IMR-90 (cell line): ENCODE data around the gene ANAPC1. TPM values are rescaled to one million over a fixed set of nuclear protein-coding genes. Genes with fewer than 3 reads are reported as not detected.

ENCODE experiments used
- ATAC-seq: fragments of 200-7000 bp; cut with Tn5 transposase; 2 replicates; pipeline ENCODE4 v1.9.1; 2020; ENCODE audit warnings: low read depth, mild to moderate bottlenecking, moderate library complexity
- BruUV-seq: library from RNA; stranded (reverse); fragments of 400-500 nt; replicated peaks from 2 replicates; lab custom pipeline; 2021; lab: Mats Ljungman, UMichigan
- CTCF ChIA-PET: fragments of 300-600 bp; formaldehyde crosslinking; extraction: SDS; loops from one replicate; lab custom pipeline; 2021; ENCODE audit warnings: antibody characterized with exemption; lab: Yijun Ruan, JAX
- POLR2A ChIA-PET: fragments of 300-600 bp; sonication (Branson Sonifier 250); formaldehyde crosslinking; loops from one replicate; lab custom pipeline; 2022; ENCODE audit warnings: antibody characterized with exemption; ENCODE audit not compliant: unreplicated experiment; lab: Charles Lee
- DNase-seq: peaks from one replicate; pipeline ENCODE4 v3.0.0; 2013
- H2AFZ ChIP-seq: replicated peaks from 2 replicates; pipeline ENCODE3; 2013; ENCODE audit warnings: low read length, mild to moderate bottlenecking; ENCODE audit not compliant: poor library complexity
- H2AK5ac ChIP-seq: 2 replicates; pipeline ENCODE4 v1.6.1; 2013; ENCODE audit warnings: low read depth, low read length, inconsistent platforms
- H2AK9ac ChIP-seq: replicated peaks from 2 replicates; pipeline ENCODE3; 2013; ENCODE audit warnings: mild to moderate bottlenecking, low read depth, low read length, moderate library complexity; ENCODE audit not compliant: poor library complexity
- H2BK120ac ChIP-seq: 2 replicates; pipeline ENCODE4 v1.6.1; 2013; ENCODE audit warnings: low read depth, low read length, inconsistent platforms
- H2BK15ac ChIP-seq: 3 replicates; pipeline ENCODE4 v1.6.1; 2013; ENCODE audit warnings: low read depth, low read length, inconsistent platforms
- H2BK20ac ChIP-seq: 2 replicates; pipeline ENCODE4 v1.6.1; 2013; ENCODE audit warnings: low read depth, mild to moderate bottlenecking, inconsistent platforms, low read length, moderate library complexity
- H2BK5ac ChIP-seq: 2 replicates; pipeline ENCODE4 v1.6.1; 2013; ENCODE audit warnings: mild to moderate bottlenecking, low read depth, low read length, inconsistent platforms; ENCODE audit not compliant: poor library complexity, severe bottlenecking
- H3K14ac ChIP-seq: replicated peaks from 2 replicates; pipeline ENCODE4 v1.6.1; 2013; ENCODE audit warnings: low read depth, low read length, inconsistent platforms
- H3K18ac ChIP-seq: 2 replicates; pipeline ENCODE4 v1.6.1; 2013; ENCODE audit warnings: low read depth, low read length, control low read depth
- H3K23ac ChIP-seq: 2 replicates; pipeline ENCODE4 v1.6.1; 2013; ENCODE audit warnings: low read depth, low read length, inconsistent platforms
- H3K27ac ChIP-seq: 2 replicates; pipeline ENCODE4 v1.5.1; 2013; ENCODE audit warnings: mild to moderate bottlenecking, control low read depth, low read length; ENCODE audit not compliant: insufficient read depth
- H3K27me3 ChIP-seq: 2 replicates; pipeline ENCODE4 v1.6.1; 2013; ENCODE audit warnings: low read length; ENCODE audit not compliant: control insufficient read depth, insufficient read depth
- H3K36me3 ChIP-seq: 2 replicates; pipeline ENCODE4 v1.6.1; 2013; ENCODE audit warnings: low read length, mixed read lengths; ENCODE audit not compliant: control insufficient read depth, insufficient read depth
- H3K4ac ChIP-seq: 2 replicates; pipeline ENCODE4 v1.6.1; 2013; ENCODE audit warnings: low read depth, low read length, inconsistent platforms
- H3K4me1 ChIP-seq: 2 replicates; pipeline ENCODE4 v1.6.1; 2013; ENCODE audit warnings: low read length, mixed read lengths; ENCODE audit not compliant: control insufficient read depth, insufficient read depth
- H3K4me2 ChIP-seq: 2 replicates; pipeline ENCODE4 v1.6.1; 2013; ENCODE audit warnings: low read depth, mild to moderate bottlenecking, control low read depth, low read length, moderate library complexity
- H3K4me3 ChIP-seq: 2 replicates; pipeline ENCODE4 v1.5.1; 2013; ENCODE audit warnings: low read depth, mild to moderate bottlenecking, control low read depth, low read length, moderate library complexity; ENCODE audit not compliant: insufficient read depth
- H3K56ac ChIP-seq: 2 replicates; pipeline ENCODE4 v1.6.1; 2013; ENCODE audit warnings: low read length, inconsistent platforms; ENCODE audit not compliant: insufficient read depth; ENCODE audit errors: extremely low read depth
- H3K79me1 ChIP-seq, 2 experiments: 2 replicates each; pipeline ENCODE4 v1.6.1; 2013; ENCODE audit warnings: low read length in 2 of 2, inconsistent platforms in 1 of 2, low read depth in 1 of 2
- H3K9ac ChIP-seq: 2 replicates; pipeline ENCODE4 v1.6.1; 2013; ENCODE audit warnings: low read depth, low read length, control low read depth
- H3K9me1 ChIP-seq: 2 replicates; pipeline ENCODE4 v1.6.1; 2013; ENCODE audit warnings: low read length, inconsistent platforms; ENCODE audit not compliant: insufficient read depth
- H3K9me3 ChIP-seq: 2 replicates; pipeline ENCODE4 v1.6.1; 2013; ENCODE audit warnings: low read length; ENCODE audit not compliant: control insufficient read depth, insufficient read depth
- H4K20me1 ChIP-seq: 2 replicates; pipeline ENCODE4 v1.6.1; 2013; ENCODE audit warnings: low read length, inconsistent platforms; ENCODE audit not compliant: insufficient read depth
- H4K5ac ChIP-seq: 2 replicates; pipeline ENCODE4 v1.6.1; 2013; ENCODE audit warnings: mild to moderate bottlenecking, low read depth, low read length, control low read depth
- H4K8ac ChIP-seq, 2 experiments: 2 replicates each; pipeline ENCODE4 v1.6.1; 2013; ENCODE audit warnings: low read depth in 2 of 2, low read length in 2 of 2, control low read depth in 1 of 2, inconsistent platforms in 1 of 2
- H4K91ac ChIP-seq: 2 replicates; pipeline ENCODE4 v1.6.1; 2013; ENCODE audit warnings: low read depth, low read length, inconsistent platforms; ENCODE audit not compliant: insufficient read depth
- CEBPB ChIP-seq: IDR thresholded peaks from 2 replicates; pipeline ENCODE4 v1.6.1; 2012; ENCODE audit warnings: low read depth, low read length, improper control_type of control experiment
- CHD1 ChIP-seq: IDR thresholded peaks from 2 replicates; pipeline ENCODE4 v1.6.1; 2012; ENCODE audit warnings: low read depth, low read length, improper control_type of control experiment
- RAD21 ChIP-seq: IDR thresholded peaks from 2 replicates; pipeline ENCODE4 v1.6.1; 2012; ENCODE audit warnings: low read length, improper control_type of control experiment
- WGBS, 2 experiments: methylation state at CpG; one replicate each; pipeline versions ENCODE4 v1.1.5 to v1.1.7; 2013; ENCODE audit warnings: missing lambda C conversion rate in 2 of 2; ENCODE audit not compliant: insufficient read length in 1 of 2; ENCODE audit errors: extremely low coverage in 2 of 2; 5-methylcytosine and 5-hydroxymethylcytosine counted together
- dilution Hi-C: fragments of 300-500 bp; cut with HindIII; formaldehyde crosslinking; loops from one replicate; pipeline ENCODE4 v1.14.3; 2018; ENCODE audit warnings: low sequenced_read_pairs; ENCODE audit not compliant: unreplicated experiment
- in situ Hi-C: fragments of 300-500 bp; cut with MboI; formaldehyde crosslinking; loops from 3 replicates; pipeline ENCODE4 v1.14.3; 2019; ENCODE audit warnings: low sequenced_read_pairs, inconsistent platforms, mixed read lengths
- intact Hi-C: fragments of 100-400 bp; cut with micrococcal nuclease; formaldehyde crosslinking; loops from 2 replicates; pipeline ENCODE4 v1.10.0; 2022
- polyA plus RNA-seq, 3 experiments: library from polyadenylated mRNA; depleted of rRNA; stranded (reverse); fragments of >200 nt; gene quantifications; 2 replicates each; pipeline ENCODE4 v1.2.3, GENCODE V29; 2012; ENCODE audit warnings: low replicate concordance in 1 of 3
- total RNA-seq: library from RNA; depleted of rRNA; stranded (reverse); fragments of >200 nt; gene quantifications from 2 replicates; pipeline ENCODE4 v1.2.3, GENCODE V29; 2012
- TF ChIP-seq, protein P1 (sequence below): conservative IDR thresholded peaks from 2 replicates; pipeline ENCODE4 v1.5.1; 2012; ENCODE audit warnings: mild to moderate bottlenecking, low read depth, low read length, improper control_type of control experiment

ANAPC1 gene
- total and polyA plus RNA-seq, 2 of the 4 experiments (the other 2 are of a cell fraction): 14.6 to 50.7 TPM

- DNase-seq: peak; percentile 38
- Histone ChIP-seq H3K9me3 (no peaks in the 10 kb centered on the region), H3K4me3 (no peak overlapping the region), H3K56ac (no peak overlapping the region), H2BK5ac (no peak overlapping the region), H3K4me1 (peaks cover 4% of the 10 kb centered on the region), H4K91ac (no peak overlapping the region), H2BK20ac (no peak overlapping the region), H3K4me2 (no peak overlapping the region), H3K36me3 (no peaks in the 10 kb centered on the region), H4K5ac (no peak overlapping the region), H3K23ac (no peak overlapping the region), H2BK120ac (no peak overlapping the region), H3K18ac (no peak overlapping the region), H3K9ac (no peak overlapping the region), H3K79me1 (no peaks in the 10 kb centered on the region), H2AK9ac (no peak overlapping the region), H4K20me1 (no peaks in the 10 kb centered on the region), H3K27me3 (peaks cover 58% of the 10 kb centered on the region), H2AK5ac (no peak overlapping the region), H3K14ac (no peak overlapping the region), H2BK15ac (no peak overlapping the region), H3K4ac (no peak overlapping the region), H2AFZ (no peak overlapping the region), H4K8ac (no peak overlapping the region), H3K9me1 (peaks cover 3% of the 10 kb centered on the region; the same call in 1 of the 2 replicates), H3K27ac (no peak overlapping the region)
- ChIA-PET POLR2A (no interaction called here), CTCF (no interaction called here)
- dilution Hi-C loops (no loop called here), intact Hi-C loops (no loop called here), in situ Hi-C loops (no loop called here)
- no TSS peak for BruUV-seq
- WGBS, 2 experiments: no CpG with 5 or more reads among the region's 3 CpGs
- ATAC-seq: peak; percentile 18; the same call in 1 of the 2 replicates
- no peak for TF ChIP-seq CHD1
- 0 out of 2 replicates have a peak, but pooled peaks have one; percentile 8 for TF ChIP-seq CEBPB
- TF ChIP-seq, protein P1, sequence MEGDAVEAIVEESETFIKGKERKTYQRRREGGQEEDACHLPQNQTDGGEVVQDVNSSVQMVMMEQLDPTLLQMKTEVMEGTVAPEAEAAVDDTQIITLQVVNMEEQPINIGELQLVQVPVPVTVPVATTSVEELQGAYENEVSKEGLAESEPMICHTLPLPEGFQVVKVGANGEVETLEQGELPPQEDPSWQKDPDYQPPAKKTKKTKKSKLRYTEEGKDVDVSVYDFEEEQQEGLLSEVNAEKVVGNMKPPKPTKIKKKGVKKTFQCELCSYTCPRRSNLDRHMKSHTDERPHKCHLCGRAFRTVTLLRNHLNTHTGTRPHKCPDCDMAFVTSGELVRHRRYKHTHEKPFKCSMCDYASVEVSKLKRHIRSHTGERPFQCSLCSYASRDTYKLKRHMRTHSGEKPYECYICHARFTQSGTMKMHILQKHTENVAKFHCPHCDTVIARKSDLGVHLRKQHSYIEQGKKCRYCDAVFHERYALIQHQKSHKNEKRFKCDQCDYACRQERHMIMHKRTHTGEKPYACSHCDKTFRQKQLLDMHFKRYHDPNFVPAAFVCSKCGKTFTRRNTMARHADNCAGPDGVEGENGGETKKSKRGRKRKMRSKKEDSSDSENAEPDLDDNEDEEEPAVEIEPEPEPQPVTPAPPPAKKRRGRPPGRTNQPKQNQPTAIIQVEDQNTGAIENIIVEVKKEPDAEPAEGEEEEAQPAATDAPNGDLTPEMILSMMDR: peak; percentile 29; the same call in 1 of the 2 replicates
- TF ChIP-seq RAD21: peak; percentile 22; the same call in 1 of the 2 replicates
Observed at GRCh38 chr2:111900859-111901258, 16.9 kb upstream of the ANAPC1 start.
